Measurements from ENCODE around the gene CELSR2. TPM values are rescaled to one million over a fixed set of nuclear protein-coding genes. Genes with fewer than 3 reads are reported as not detected.

The CELSR2 gene
- total RNA-seq, 1 donor from 2014 or later = 1.6 TPM

GRCh38 chr1:109250454-109251276 lies 1.3 kb downstream of the CELSR2 start:
- peak overlapping the region; percentile 4 to 68 (median 50) for H3K9ac ChIP-seq (ENCODE audit: low read depth in 1 of 3, low read length in 3 of 3)
- H3K27ac ChIP-seq (ENCODE audit: low read depth, low read length) = no peak overlapping the region
- H3K4me1 ChIP-seq (ENCODE audit: control insufficient read depth in 3 of 3, insufficient read depth in 3 of 3, low read length in 3 of 3) = peaks cover 32 to 50% (median 39%) of the 10 kb centered on the region in 3 donors
- H3K4me3 ChIP-seq (ENCODE audit: low read length in 3 of 3) = peak overlapping the region; percentile 48 to 60 (median 57)
- H3K36me3 ChIP-seq (ENCODE audit: control insufficient read depth in 3 of 3, insufficient read depth in 3 of 3, low read length in 3 of 3) = peaks cover 0 to 2% (median 0%) of the 10 kb centered on the region in 3 donors
- peaks cover 0 to 3% (median 0%) of the 10 kb centered on the region in 3 donors for H3K27me3 ChIP-seq (ENCODE audit: control insufficient read depth in 3 of 3, insufficient read depth in 3 of 3, low read length in 3 of 3)
- H3K9me3 ChIP-seq (ENCODE audit: control insufficient read depth in 3 of 3, low read length in 3 of 3) = no peaks in the 10 kb centered on the region

- no peak overlapping the region for H3K4me3 ChIP-seq (ENCODE audit: low read length in 3 of 3)
- H3K9me3 ChIP-seq (ENCODE audit: control insufficient read depth in 3 of 3, low read length in 3 of 3) = no peaks in the 10 kb centered on the region
- H3K27ac ChIP-seq (ENCODE audit: low read depth, low read length) = no peak overlapping the region
- H3K4me1 ChIP-seq (ENCODE audit: control insufficient read depth in 3 of 3, insufficient read depth in 3 of 3, low read length in 3 of 3) = peaks cover 32 to 57% (median 37%) of the 10 kb centered on the region in 3 donors
- peaks cover 0 to 2% (median 0%) of the 10 kb centered on the region in 3 donors for H3K36me3 ChIP-seq (ENCODE audit: control insufficient read depth in 3 of 3, insufficient read depth in 3 of 3, low read length in 3 of 3)
- H3K9ac ChIP-seq (ENCODE audit: low read depth in 1 of 3, low read length in 3 of 3) = no peak overlapping the region
- H3K27me3 ChIP-seq (ENCODE audit: control insufficient read depth in 3 of 3, insufficient read depth in 3 of 3, low read length in 3 of 3) = peaks cover 0 to 3% (median 0%) of the 10 kb centered on the region in 3 donors
Measured at GRCh38 chr1:109251277-109252166, 2.2 kb downstream of the CELSR2 start.

GRCh38 chr1:109252167-109252892 lies 3.0 kb downstream of the CELSR2 start:
- H3K27ac ChIP-seq (ENCODE audit: low read depth, low read length) = no peak overlapping the region
- H3K27me3 ChIP-seq (ENCODE audit: control insufficient read depth in 3 of 3, insufficient read depth in 3 of 3, low read length in 3 of 3) = peaks cover 0 to 3% (median 0%) of the 10 kb centered on the region in 3 donors

GRCh38 chr1:109252893-109253802 lies 3.8 kb downstream of the CELSR2 start:
- Histone ChIP-seq H3K9ac (ENCODE audit: low read depth in 1 of 3, low read length in 3 of 3) (peak overlapping the region; percentile 45 to 61 (median 60)), H3K27me3 (ENCODE audit: control insufficient read depth in 3 of 3, insufficient read depth in 3 of 3, low read length in 3 of 3) (peaks cover 0 to 3% (median 0%) of the 10 kb centered on the region in 3 donors), H3K9me3 (ENCODE audit: control insufficient read depth in 3 of 3, low read length in 3 of 3) (no peaks in the 10 kb centered on the region), H3K4me3 (ENCODE audit: low read length in 3 of 3) (peak overlapping the region in 1 of 3 donors; percentile 38), H3K36me3 (ENCODE audit: control insufficient read depth in 3 of 3, insufficient read depth in 3 of 3, low read length in 3 of 3) (peaks cover 0 to 2% (median under 1%) of the 10 kb centered on the region in 3 donors), H3K27ac (ENCODE audit: low read depth, low read length) (peak overlapping the region; percentile 69), H3K4me1 (ENCODE audit: control insufficient read depth in 3 of 3, insufficient read depth in 3 of 3, low read length in 3 of 3) (peaks cover 32 to 57% (median 37%) of the 10 kb centered on the region in 3 donors)

More at GRCh38 chr1:109252167-109252892, 3.0 kb downstream of the CELSR2 start:
- Histone ChIP-seq H3K9me3 (ENCODE audit: control insufficient read depth in 3 of 3, low read length in 3 of 3) (no peaks in the 10 kb centered on the region), H3K4me3 (ENCODE audit: low read length in 3 of 3) (no peak overlapping the region), H3K9ac (ENCODE audit: low read depth in 1 of 3, low read length in 3 of 3) (no peak overlapping the region), H3K36me3 (ENCODE audit: control insufficient read depth in 3 of 3, insufficient read depth in 3 of 3, low read length in 3 of 3) (peaks cover 0 to 2% (median 0%) of the 10 kb centered on the region in 3 donors), H3K4me1 (ENCODE audit: control insufficient read depth in 3 of 3, insufficient read depth in 3 of 3, low read length in 3 of 3) (peaks cover 32 to 57% (median 37%) of the 10 kb centered on the region in 3 donors)

GRCh38 chr1:109253803-109254620 lies 4.7 kb downstream of the CELSR2 start:
- Histone ChIP-seq H3K9ac (ENCODE audit: low read depth in 1 of 3, low read length in 3 of 3) (peak overlapping the region; percentile 45 to 61 (median 60)), H3K4me3 (ENCODE audit: low read length in 3 of 3) (peak overlapping the region; percentile 22 to 38 (median 36))

GRCh38 chr1:109254621-109255096 lies 5.3 kb downstream of the CELSR2 start:
- no peaks in the 10 kb centered on the region for H3K9me3 ChIP-seq (ENCODE audit: control insufficient read depth in 3 of 3, low read length in 3 of 3)
- H3K4me3 ChIP-seq (ENCODE audit: low read length in 3 of 3) = peak overlapping the region in 1 of 3 donors; percentile 36
- H3K27ac ChIP-seq (ENCODE audit: low read depth, low read length) = no peak overlapping the region
- peaks cover 27 to 47% (median 32%) of the 10 kb centered on the region in 3 donors for H3K4me1 ChIP-seq (ENCODE audit: control insufficient read depth in 3 of 3, insufficient read depth in 3 of 3, low read length in 3 of 3)
- peak overlapping the region in 2 of 3 donors; percentile 6 to 60 for H3K9ac ChIP-seq (ENCODE audit: low read depth in 1 of 3, low read length in 3 of 3)
- H3K36me3 ChIP-seq (ENCODE audit: control insufficient read depth in 3 of 3, insufficient read depth in 3 of 3, low read length in 3 of 3) = peaks cover 0 to 6% (median 2%) of the 10 kb centered on the region in 3 donors
- peaks cover 0 to 3% (median 0%) of the 10 kb centered on the region in 3 donors for H3K27me3 ChIP-seq (ENCODE audit: control insufficient read depth in 3 of 3, insufficient read depth in 3 of 3, low read length in 3 of 3)

More at GRCh38 chr1:109253803-109254620, 4.7 kb downstream of the CELSR2 start:
- peaks cover 0 to 3% (median 0%) of the 10 kb centered on the region in 3 donors for H3K27me3 ChIP-seq (ENCODE audit: control insufficient read depth in 3 of 3, insufficient read depth in 3 of 3, low read length in 3 of 3)
- H3K36me3 ChIP-seq (ENCODE audit: control insufficient read depth in 3 of 3, insufficient read depth in 3 of 3, low read length in 3 of 3) = peaks cover 0 to 2% (median 2%) of the 10 kb centered on the region in 3 donors
- peak overlapping the region; percentile 69 for H3K27ac ChIP-seq (ENCODE audit: low read depth, low read length)
- H3K4me1 ChIP-seq (ENCODE audit: control insufficient read depth in 3 of 3, insufficient read depth in 3 of 3, low read length in 3 of 3) = peaks cover 29 to 50% (median 35%) of the 10 kb centered on the region in 3 donors
- no peaks in the 10 kb centered on the region for H3K9me3 ChIP-seq (ENCODE audit: control insufficient read depth in 3 of 3, low read length in 3 of 3)

- Histone ChIP-seq H3K9ac (ENCODE audit: low read depth in 1 of 3, low read length in 3 of 3) (peak overlapping the region in 1 of 3 donors; percentile 6), H3K27me3 (ENCODE audit: control insufficient read depth in 3 of 3, insufficient read depth in 3 of 3, low read length in 3 of 3) (peaks cover 0 to 1% (median 0%) of the 10 kb centered on the region in 3 donors), H3K4me3 (ENCODE audit: low read length in 3 of 3) (no peak overlapping the region), H3K4me1 (ENCODE audit: control insufficient read depth in 3 of 3, insufficient read depth in 3 of 3, low read length in 3 of 3) (peaks cover 26 to 45% (median 30%) of the 10 kb centered on the region in 3 donors), H3K27ac (ENCODE audit: low read depth, low read length) (no peak overlapping the region), H3K9me3 (ENCODE audit: control insufficient read depth in 3 of 3, low read length in 3 of 3) (no peaks in the 10 kb centered on the region), H3K36me3 (ENCODE audit: control insufficient read depth in 3 of 3, insufficient read depth in 3 of 3, low read length in 3 of 3) (peaks cover 0 to 7% (median 2%) of the 10 kb centered on the region in 3 donors)
Measured at GRCh38 chr1:109255097-109255651, 5.8 kb downstream of the CELSR2 start.

- Histone ChIP-seq H3K9ac (ENCODE audit: low read depth in 1 of 3, low read length in 3 of 3) (no peak overlapping the region), H3K27ac (ENCODE audit: low read depth, low read length) (no peak overlapping the region), H3K36me3 (ENCODE audit: control insufficient read depth in 3 of 3, insufficient read depth in 3 of 3, low read length in 3 of 3) (peaks cover 0 to 7% (median 2%) of the 10 kb centered on the region in 3 donors), H3K4me1 (ENCODE audit: control insufficient read depth in 3 of 3, insufficient read depth in 3 of 3, low read length in 3 of 3) (peaks cover 23 to 40% (median 25%) of the 10 kb centered on the region in 3 donors), H3K4me3 (ENCODE audit: low read length in 3 of 3) (no peak overlapping the region), H3K9me3 (ENCODE audit: control insufficient read depth in 3 of 3, low read length in 3 of 3) (no peaks in the 10 kb centered on the region), H3K27me3 (ENCODE audit: control insufficient read depth in 3 of 3, insufficient read depth in 3 of 3, low read length in 3 of 3) (no peaks in the 10 kb centered on the region)
Measured at GRCh38 chr1:109255678-109256077, 6.3 kb downstream of the CELSR2 start.

All from skeletal muscle tissue (tissue), 4 donors.